Measurements from ENCODE around the gene CDR2L. TPM values are rescaled to one million over a fixed set of nuclear protein-coding genes. Genes with fewer than 3 reads are reported as not detected.

CDR2L gene
- total RNA-seq, 1 donor from 2014 or later, result 17.2 TPM

DNA sequence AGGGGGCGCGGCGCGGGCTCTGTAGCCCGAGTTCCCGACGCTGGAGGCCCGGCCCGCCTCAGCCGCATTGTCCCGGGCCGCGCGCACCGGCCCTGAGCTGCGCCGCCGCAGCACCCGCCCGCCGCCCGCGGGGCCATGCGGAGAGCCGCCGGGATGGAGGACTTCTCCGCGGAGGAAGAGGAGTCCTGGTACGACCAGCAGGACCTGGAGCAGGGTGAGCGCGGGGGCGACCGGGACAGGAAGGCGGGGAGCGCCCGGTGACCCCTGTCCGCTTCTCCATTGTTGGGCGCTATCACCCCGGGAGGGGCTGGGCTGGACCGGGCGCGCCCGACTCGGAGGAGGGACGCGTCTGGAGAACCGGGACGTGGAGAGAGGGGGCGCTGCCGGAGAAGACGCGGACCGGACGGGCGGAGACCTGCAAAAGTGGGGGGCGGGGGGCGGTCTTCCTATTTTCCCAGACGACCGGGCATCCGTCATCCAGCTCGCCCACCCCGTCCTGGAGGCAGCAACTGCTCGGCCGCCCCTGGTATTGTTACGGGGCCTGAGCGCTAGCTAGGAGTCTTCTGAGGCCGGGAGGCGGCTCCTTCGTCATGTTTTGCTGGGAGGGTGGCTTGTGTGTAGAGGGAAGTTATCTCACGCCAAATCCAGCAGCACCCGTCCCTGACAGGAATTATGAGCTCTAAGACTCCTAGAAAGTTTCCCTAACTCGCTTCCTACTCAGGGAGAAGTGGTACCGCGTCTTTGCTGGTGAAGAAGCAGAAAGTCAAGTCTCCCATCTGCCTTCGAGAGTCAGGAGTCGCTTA is 678 bp downstream of the CDR2L start:
- H3K27ac Mint-ChIP-seq, result peak overlapping the region; percentile 94
- no peaks in the 10 kb centered on the region for H3K36me3 Mint-ChIP-seq (ENCODE audit: insufficient read depth)
- TF ChIP-seq, protein P1, sequence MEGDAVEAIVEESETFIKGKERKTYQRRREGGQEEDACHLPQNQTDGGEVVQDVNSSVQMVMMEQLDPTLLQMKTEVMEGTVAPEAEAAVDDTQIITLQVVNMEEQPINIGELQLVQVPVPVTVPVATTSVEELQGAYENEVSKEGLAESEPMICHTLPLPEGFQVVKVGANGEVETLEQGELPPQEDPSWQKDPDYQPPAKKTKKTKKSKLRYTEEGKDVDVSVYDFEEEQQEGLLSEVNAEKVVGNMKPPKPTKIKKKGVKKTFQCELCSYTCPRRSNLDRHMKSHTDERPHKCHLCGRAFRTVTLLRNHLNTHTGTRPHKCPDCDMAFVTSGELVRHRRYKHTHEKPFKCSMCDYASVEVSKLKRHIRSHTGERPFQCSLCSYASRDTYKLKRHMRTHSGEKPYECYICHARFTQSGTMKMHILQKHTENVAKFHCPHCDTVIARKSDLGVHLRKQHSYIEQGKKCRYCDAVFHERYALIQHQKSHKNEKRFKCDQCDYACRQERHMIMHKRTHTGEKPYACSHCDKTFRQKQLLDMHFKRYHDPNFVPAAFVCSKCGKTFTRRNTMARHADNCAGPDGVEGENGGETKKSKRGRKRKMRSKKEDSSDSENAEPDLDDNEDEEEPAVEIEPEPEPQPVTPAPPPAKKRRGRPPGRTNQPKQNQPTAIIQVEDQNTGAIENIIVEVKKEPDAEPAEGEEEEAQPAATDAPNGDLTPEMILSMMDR (IDR thresholded peaks at IDR 0.05; ENCODE audit: unreplicated experiment), result peak; percentile 27
- H3K4me1 Mint-ChIP-seq (ENCODE audit: low read depth), result peaks cover 22% of the 10 kb centered on the region
- no peaks in the 10 kb centered on the region for H3K9me3 Mint-ChIP-seq (ENCODE audit: low read depth)
- peak; percentile 58 for DNase-seq (ENCODE audit: low spot score, unreplicated experiment)
- H3K4me3 Mint-ChIP-seq (ENCODE audit: low read depth), result peak overlapping the region; percentile 83
- H3K27me3 Mint-ChIP-seq, result no peaks in the 10 kb centered on the region

DNA sequence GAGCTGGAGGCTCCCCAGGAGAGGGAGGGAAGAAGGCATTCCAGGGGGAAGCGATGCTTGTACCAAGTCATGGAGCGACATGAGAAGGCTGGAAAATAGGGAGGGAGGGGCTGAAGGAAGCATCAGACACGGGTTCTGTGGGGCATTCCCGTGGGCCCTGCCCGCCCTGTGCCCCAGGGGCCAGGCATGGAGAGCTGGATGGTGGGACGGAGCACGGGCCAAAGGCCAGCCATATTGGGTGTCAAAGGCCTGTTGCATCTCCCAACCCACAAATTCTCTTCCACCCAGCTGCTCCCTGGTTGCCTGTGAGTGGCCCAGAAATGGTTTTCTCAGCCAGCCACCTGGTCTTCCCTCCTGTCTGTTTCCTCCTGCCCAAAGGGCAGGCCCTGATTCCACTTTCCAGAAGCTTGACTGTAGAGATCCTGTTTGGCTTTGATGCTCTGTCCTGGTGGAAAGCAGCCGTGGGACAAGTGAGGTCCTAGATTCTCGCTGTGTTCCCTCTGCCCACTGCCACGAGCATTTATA is 3.2 kb downstream of the CDR2L start:
- TF ChIP-seq, protein P1 (IDR thresholded peaks at IDR 0.05; ENCODE audit: unreplicated experiment), result no peak
- Mint-ChIP-seq H3K9me3 (ENCODE audit: low read depth) (no peaks in the 10 kb centered on the region), H3K4me3 (ENCODE audit: low read depth) (no peak overlapping the region), H3K27ac (peak overlapping the region; percentile 56), H3K27me3 (no peaks in the 10 kb centered on the region), H3K36me3 (ENCODE audit: insufficient read depth) (no peaks in the 10 kb centered on the region), H3K4me1 (ENCODE audit: low read depth) (peaks cover 22% of the 10 kb centered on the region)
- DNase-seq (ENCODE audit: low spot score, unreplicated experiment), result no peak

DNA sequence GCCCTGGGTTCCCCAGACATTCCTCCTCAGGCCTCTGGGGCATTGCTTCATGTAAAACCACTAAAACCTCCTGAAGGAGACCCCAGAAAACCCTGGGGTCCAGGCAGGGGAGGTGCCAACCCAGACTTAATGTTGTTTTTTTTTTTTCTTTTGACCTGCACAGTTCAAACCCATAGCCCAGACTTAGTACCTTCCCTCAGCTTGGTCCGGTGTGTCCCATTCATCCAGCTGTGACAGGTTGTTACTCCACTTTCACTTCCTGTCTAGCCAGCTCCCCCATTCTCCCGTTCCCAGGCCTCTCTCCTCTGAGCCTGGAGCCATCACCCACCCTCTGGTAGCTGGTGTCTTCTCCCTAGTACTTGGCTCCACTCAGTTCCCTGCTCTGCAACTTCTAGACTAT is 4.8 kb downstream of the CDR2L start:
- TF ChIP-seq, protein P1 (IDR thresholded peaks at IDR 0.05; ENCODE audit: unreplicated experiment), result no peak
- peaks cover 1% of the 10 kb centered on the region for H3K36me3 Mint-ChIP-seq (ENCODE audit: insufficient read depth)
- H3K27me3 Mint-ChIP-seq, result no peaks in the 10 kb centered on the region
- DNase-seq (ENCODE audit: low spot score, unreplicated experiment), result no peak
- H3K27ac Mint-ChIP-seq, result peak overlapping the region; percentile 93
- H3K4me3 Mint-ChIP-seq (ENCODE audit: low read depth), result peak overlapping the region; percentile 5
- peaks cover 18% of the 10 kb centered on the region for H3K4me1 Mint-ChIP-seq (ENCODE audit: low read depth)
- no peaks in the 10 kb centered on the region for H3K9me3 Mint-ChIP-seq (ENCODE audit: low read depth)

DNA sequence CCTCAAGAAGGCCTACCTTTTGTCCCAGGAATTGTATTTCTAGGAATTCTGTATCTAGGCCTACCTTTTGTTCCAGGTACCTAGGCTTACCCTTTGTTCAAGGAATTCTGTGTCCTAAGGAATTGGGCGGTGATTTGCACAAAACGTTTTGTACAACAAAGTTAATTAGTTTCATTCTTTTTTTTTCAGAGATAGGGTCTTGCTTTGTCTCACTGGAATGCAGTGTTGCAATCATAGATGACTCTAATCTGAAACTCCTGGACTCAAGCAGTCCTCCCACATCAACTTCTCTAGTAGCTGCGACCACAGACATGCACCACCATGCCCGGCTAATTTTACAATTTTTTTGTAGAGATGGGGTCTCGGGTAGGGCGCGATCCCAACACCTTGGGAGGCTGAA is 7.0 kb downstream of the CDR2L start:
- Mint-ChIP-seq H3K27me3 (no peaks in the 10 kb centered on the region), H3K9me3 (ENCODE audit: low read depth) (no peaks in the 10 kb centered on the region), H3K4me1 (ENCODE audit: low read depth) (peaks cover 11% of the 10 kb centered on the region), H3K36me3 (ENCODE audit: insufficient read depth) (peaks cover 1% of the 10 kb centered on the region), H3K27ac (no peak overlapping the region), H3K4me3 (ENCODE audit: low read depth) (no peak overlapping the region)
- no peak for DNase-seq (ENCODE audit: low spot score, unreplicated experiment)
- TF ChIP-seq, protein P1 (IDR thresholded peaks at IDR 0.05; ENCODE audit: unreplicated experiment), result no peak

DNA sequence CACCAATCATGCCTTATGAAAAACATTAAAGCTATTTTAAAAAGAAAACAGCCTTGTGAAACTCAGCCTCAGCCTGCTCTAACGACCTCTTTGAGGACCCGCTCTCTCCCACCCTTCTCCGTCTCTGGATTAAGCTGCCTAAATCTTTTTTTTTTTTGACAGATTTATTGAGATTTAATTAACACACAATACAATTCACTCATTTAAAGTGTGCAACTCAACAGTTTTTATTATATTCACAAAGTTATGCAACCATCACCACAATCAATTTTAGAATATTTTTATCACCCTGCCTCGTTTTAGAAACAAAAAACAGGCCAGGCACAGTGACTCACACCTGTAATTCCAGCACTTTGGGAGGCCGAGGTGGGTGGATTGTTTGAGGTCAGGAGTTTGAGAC is 8.4 kb downstream of the CDR2L start:
- H3K36me3 Mint-ChIP-seq (ENCODE audit: insufficient read depth), result peaks cover 1% of the 10 kb centered on the region
- no peaks in the 10 kb centered on the region for H3K27me3 Mint-ChIP-seq
- no peak for DNase-seq (ENCODE audit: low spot score, unreplicated experiment)
- TF ChIP-seq, protein P1 (IDR thresholded peaks at IDR 0.05; ENCODE audit: unreplicated experiment), result no peak
- H3K27ac Mint-ChIP-seq, result peak overlapping the region; percentile 53
- H3K4me3 Mint-ChIP-seq (ENCODE audit: low read depth), result no peak overlapping the region
- peaks cover 11% of the 10 kb centered on the region for H3K4me1 Mint-ChIP-seq (ENCODE audit: low read depth)
- no peaks in the 10 kb centered on the region for H3K9me3 Mint-ChIP-seq (ENCODE audit: low read depth)
